HL-60 (cell line): ENCODE results near the gene INPP4B.

ENCODE experiments used
- GABPA ChIP-seq: IDR thresholded peaks from 2 replicates; pipeline ENCODE4 v1.6.1; 2012; ENCODE audit warnings: low read depth
- POLR2AphosphoS5 ChIP-seq: IDR thresholded peaks from 2 replicates; pipeline ENCODE4 v1.6.1; 2012; ENCODE audit warnings: low read depth
- TF ChIP-seq, protein P1 (sequence below): IDR thresholded peaks from one replicate; pipeline ENCODE4 v1.5.1; 2011; ENCODE audit warnings: low read length, control low read depth, inconsistent platforms; ENCODE audit not compliant: insufficient read depth
- TF ChIP-seq, protein P2 (sequence below): IDR thresholded peaks from 2 replicates; pipeline ENCODE4 v1.6.1; 2012; ENCODE audit warnings: low read depth; ENCODE audit not compliant: insufficient replicate concordance

DNA sequence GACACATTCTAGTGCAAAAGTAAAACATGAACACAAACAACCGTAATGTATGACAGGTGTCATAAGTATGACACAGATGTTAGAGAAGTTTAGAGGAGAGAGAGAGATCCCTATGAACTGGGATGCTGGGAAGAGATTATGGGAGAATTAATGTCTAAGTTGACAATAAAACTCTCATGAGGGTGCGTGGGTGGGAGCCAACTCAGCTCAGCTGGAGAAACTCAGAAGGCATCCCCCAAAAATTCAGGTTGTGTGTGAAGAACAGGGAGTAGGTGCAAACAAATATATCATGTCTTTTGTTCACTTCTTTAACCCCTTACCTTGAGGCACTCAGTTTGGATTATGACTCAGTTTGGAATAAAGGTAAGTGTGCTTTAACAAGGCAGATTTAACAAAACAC lies 484.1 kb downstream of the INPP4B start:
- TF ChIP-seq POLR2AphosphoS5 (no peak), GABPA (no peak)
- TF ChIP-seq, protein P1, sequence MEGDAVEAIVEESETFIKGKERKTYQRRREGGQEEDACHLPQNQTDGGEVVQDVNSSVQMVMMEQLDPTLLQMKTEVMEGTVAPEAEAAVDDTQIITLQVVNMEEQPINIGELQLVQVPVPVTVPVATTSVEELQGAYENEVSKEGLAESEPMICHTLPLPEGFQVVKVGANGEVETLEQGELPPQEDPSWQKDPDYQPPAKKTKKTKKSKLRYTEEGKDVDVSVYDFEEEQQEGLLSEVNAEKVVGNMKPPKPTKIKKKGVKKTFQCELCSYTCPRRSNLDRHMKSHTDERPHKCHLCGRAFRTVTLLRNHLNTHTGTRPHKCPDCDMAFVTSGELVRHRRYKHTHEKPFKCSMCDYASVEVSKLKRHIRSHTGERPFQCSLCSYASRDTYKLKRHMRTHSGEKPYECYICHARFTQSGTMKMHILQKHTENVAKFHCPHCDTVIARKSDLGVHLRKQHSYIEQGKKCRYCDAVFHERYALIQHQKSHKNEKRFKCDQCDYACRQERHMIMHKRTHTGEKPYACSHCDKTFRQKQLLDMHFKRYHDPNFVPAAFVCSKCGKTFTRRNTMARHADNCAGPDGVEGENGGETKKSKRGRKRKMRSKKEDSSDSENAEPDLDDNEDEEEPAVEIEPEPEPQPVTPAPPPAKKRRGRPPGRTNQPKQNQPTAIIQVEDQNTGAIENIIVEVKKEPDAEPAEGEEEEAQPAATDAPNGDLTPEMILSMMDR: no peak
- TF ChIP-seq, protein P2, sequence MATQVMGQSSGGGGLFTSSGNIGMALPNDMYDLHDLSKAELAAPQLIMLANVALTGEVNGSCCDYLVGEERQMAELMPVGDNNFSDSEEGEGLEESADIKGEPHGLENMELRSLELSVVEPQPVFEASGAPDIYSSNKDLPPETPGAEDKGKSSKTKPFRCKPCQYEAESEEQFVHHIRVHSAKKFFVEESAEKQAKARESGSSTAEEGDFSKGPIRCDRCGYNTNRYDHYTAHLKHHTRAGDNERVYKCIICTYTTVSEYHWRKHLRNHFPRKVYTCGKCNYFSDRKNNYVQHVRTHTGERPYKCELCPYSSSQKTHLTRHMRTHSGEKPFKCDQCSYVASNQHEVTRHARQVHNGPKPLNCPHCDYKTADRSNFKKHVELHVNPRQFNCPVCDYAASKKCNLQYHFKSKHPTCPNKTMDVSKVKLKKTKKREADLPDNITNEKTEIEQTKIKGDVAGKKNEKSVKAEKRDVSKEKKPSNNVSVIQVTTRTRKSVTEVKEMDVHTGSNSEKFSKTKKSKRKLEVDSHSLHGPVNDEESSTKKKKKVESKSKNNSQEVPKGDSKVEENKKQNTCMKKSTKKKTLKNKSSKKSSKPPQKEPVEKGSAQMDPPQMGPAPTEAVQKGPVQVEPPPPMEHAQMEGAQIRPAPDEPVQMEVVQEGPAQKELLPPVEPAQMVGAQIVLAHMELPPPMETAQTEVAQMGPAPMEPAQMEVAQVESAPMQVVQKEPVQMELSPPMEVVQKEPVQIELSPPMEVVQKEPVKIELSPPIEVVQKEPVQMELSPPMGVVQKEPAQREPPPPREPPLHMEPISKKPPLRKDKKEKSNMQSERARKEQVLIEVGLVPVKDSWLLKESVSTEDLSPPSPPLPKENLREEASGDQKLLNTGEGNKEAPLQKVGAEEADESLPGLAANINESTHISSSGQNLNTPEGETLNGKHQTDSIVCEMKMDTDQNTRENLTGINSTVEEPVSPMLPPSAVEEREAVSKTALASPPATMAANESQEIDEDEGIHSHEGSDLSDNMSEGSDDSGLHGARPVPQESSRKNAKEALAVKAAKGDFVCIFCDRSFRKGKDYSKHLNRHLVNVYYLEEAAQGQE: no peak
